NCI-H2227 (cell line): Measurements from ENCODE around the gene C20orf173.
A peak's percentile ranks its signal among the peaks of the same experiment; 100 is the strongest.
"Not testable (repeated sequence)": the region's sequence is repeated elsewhere in the genome, so short reads cannot be mapped to it uniquely, and the experiment has no call there.

Source experiments
- DNase-seq: peaks from one replicate; lab custom pipeline; 2025; ENCODE audit not compliant: unreplicated experiment; lab: John Stamatoyannopoulos, UW

The C20orf173 gene

GRCh38 chr20:35547329-35547728 lies 17.9 kb upstream of the C20orf173 start:
- DNase-seq: peak; percentile 20

DNA sequence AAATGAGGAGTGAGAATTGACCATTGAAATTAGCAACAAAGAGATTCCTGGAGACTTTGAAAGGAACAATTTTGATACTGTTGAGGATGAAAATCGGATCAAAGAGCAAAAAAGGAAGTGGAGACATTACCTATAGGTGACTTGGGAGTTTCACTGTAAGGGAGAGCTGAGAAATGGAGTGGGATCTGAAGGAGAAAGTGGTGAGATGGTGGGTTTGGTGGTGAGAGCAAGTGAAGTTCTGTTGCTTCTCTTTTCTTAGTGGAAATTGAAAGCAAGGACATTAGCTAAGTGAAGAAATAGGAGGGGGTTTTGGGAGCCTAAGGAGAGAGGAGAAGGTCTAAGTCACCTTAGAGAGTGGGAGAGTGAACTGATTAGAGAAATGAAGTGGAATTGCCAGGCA lies 16.7 kb upstream of the C20orf173 start:
- no peak for DNase-seq

DNA sequence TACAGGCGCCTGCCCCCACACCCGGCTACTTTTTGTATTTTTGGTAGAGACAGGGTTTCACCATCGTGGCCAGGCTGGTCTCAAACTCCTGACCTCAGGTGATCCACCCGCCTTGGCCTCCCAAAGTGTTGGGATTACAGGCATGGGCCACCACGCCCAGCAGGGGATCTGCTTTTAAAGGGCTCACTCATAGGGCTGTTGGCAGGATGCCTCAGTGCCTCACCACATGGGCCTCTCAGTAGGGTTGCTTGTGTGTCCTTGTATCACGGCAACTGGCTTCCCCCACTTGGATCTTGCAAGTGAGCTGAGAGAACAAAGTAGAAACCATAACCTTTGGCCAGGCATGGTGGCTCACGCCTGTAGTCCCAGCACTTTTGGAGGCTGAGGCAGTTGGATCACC lies 15.5 kb upstream of the C20orf173 start:
- not testable (repeated sequence) for DNase-seq

- DNase-seq: no peak
Measured at GRCh38 chr20:35544436-35544835, 15.0 kb upstream of the C20orf173 start.

- DNase-seq: no peak
Measured at GRCh38 chr20:35542990-35543389, 13.5 kb upstream of the C20orf173 start.

DNA sequence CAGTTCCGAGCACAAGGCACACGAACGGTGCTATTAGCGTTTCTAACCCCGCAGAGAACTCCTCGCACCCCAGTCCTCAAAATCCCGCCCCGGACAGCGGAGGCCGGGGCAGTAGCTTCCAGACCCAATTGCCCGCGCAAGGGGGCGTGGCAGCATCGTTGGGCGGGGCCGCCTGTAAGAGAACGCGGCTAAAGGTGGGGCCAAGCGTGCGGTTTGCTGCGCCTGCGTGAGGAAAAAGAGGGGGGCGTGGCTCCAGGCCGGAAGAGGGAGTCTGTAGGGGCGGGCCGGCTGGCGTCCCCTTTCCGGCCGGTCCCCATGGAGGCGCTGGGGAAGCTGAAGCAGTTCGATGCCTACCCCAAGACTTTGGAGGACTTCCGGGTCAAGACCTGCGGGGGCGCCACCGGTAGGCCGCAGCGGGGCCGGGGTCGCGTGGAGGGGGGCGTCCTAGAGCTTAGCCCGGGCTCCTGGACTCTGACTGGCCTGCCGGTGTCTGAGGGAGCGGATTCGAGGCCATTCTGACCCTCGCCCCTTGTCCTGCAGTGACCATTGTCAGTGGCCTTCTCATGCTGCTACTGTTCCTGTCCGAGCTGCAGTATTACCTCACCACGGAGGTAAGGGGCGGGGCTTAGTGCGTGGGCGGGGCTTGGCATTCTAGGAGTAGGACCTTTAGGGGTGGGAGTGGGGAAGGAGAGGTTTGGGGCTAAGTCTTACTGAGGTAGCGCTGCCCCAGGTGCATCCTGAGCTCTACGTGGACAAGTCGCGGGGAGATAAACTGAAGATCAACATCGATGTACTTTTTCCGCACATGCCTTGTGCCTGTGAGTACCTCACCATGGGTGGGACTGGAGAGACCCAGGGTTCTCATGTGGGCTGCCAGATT lies 12.6 kb upstream of the C20orf173 start, which contains the start of gene ERGIC3:
ERGIC3 (plus strand) TSS at position 296 of the 880 bp plus-strand sequence; CDS start at position 316, 20 bp downstream.
- peak; percentile 98 for DNase-seq

DNA sequence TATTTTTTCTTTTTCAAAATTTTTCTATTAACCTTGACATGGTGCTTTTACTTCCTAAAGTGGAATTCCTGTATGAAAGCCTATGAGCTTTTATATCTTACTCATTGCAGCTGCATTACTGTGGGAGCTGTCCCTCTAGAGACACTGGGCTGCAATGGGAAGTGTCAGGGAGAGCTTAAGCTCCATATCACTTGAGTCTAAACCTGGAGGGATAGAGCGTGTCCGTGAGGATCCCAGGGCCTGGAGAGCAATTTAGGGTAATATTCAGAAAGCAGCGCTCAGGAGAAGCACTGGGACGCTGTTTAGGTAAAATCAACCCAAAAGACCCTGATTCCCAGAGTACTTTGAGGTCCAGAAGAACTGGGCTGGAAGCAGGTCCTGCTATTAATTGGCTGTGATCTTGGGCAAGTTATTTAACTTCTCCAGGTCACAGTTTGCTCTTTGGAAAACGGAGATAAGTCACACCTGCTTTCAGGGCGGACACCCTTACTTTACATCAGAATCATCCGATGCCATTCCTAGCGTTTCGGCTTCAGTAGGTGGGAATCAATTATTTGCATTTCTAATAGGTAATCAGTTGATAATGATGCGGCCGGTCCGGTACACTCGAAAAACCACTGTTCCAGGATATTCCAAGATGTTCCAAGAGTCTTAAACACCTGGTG lies 11.8 kb upstream of the C20orf173 start:
- peak; percentile 14 for DNase-seq

DNA sequence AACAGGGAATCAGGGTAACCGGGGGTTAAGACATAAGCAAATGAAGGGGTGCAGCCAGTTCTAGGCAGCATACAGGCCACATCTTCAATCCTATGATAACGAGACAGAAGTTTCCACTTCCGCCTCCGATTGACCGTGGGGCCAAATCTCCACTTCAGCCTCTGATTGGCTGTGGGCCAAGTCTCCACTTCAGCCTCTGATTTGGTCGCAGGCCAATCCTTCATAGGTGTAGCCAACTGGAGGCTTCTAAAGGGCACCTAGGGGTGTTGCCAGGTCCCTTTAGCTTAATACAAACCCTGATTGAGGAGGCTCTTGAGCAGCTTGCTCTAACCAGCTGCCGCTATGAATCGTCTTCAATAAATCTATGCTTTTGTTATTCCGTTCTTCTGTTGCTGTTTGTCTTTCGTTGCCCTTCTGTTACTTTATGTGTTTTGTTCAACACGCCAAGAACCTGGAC lies 10.3 kb upstream of the C20orf173 start:
- peak; percentile 97 for DNase-seq

- DNase-seq: no peak
Measured at GRCh38 chr20:35527122-35527769, 2.2 kb downstream of the C20orf173 start.

- DNase-seq: no peak
Measured at GRCh38 chr20:35525639-35526038, 3.8 kb downstream of the C20orf173 start.

GRCh38 chr20:35523298-35523888 lies 6.1 kb downstream of the C20orf173 start:
- peak; percentile 14 for DNase-seq

DNA sequence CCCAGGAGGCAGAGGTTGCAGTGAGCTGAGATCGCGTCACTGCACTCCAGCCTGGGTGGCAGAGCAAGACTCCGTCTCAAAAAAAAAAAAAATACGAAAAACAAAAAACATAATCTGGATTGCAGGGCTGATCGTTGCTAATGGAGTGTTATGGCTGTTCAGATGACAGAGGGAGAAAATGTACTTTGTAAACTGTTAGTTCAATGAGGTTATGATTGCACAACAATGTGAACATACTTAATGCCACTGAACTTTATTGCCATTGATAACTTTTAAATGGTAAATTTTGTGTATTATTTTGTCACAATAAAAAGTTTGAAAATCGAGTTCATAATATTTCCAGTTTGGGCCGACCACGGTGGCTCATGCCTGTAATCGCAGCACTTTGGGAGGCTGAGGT lies 10.5 kb downstream of the C20orf173 start:
- DNase-seq: no peak

GRCh38 chr20:35517767-35518166 lies 11.7 kb downstream of the C20orf173 start:
- not testable (repeated sequence) for DNase-seq

GRCh38 chr20:35517125-35517524 lies 12.3 kb downstream of the C20orf173 start:
- no peak for DNase-seq

GRCh38 chr20:35515949-35516645 lies 13.4 kb downstream of the C20orf173 start:
- DNase-seq: no peak

GRCh38 chr20:35515341-35515740 lies 14.1 kb downstream of the C20orf173 start:
- no peak for DNase-seq

- DNase-seq: no peak
Measured at GRCh38 chr20:35514371-35514932, 15.0 kb downstream of the C20orf173 start.

- DNase-seq: peak; percentile 21
Measured at GRCh38 chr20:35511814-35512420, 17.5 kb downstream of the C20orf173 start.

DNA sequence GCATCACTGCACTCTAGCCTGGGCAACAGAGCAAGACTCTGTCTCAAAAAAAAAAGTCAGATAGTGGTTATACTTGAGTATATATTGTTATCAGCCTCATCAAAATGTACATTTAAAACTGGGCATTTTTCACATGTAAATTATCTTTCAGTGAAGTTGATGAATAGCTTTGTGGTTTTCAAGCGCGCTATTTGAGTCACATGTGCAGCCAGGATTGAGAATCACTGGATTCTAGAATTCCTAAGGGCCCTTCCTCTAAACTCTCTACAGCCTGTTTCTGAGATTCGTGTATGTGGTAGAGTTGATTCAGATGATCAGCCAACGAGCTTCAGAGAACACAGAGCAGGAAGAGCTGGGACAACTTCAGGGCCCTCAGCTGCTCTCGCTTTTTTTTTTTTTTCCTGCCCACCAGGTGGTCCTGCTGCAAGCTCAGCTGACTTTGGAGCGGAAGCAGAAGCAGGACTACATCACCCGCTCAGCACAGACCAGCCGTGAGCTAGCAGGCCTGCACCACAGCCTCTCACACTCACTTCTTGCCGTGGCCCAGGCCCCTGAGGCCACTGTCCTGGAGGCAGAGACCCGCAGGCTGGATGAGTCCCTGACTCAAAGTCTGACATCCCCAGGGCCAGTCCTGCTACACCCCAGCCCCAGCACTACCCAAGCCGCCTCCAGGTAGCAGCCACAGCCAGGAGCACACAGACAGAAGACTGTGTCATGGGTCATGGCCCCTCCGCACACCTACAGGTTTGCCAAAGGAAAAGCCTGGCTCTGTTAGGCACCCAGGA lies 18.3 kb downstream of the C20orf173 start:
- no peak for DNase-seq
